Psoas muscle (tissue), 8 donors: ENCODE results near the gene BTN1A1. TPM values are rescaled to one million over a fixed set of nuclear protein-coding genes. Genes with fewer than 3 reads are reported as not detected.

ENCODE experiments used
- ATAC-seq, 4 donors: fragments of 200-7000 bp; cut with Tn5 transposase; one replicate each; pipeline ENCODE4 v1.9.1; 2020; ENCODE audit warnings: moderate library complexity in 3 of 4, mild to moderate bottlenecking in 2 of 4
- DNase-seq, 2 donors: peaks; one replicate each; pipeline ENCODE4 v3.0.0-alpha.2; 2020
- H3K27ac ChIP-seq: fragments of 200-600 bp; one replicate; pipeline ENCODE4 v1.8.0; 2022
- H3K27me3 ChIP-seq, 3 donors: fragments of 200-600 bp in 1 of 3; one replicate each; pipeline versions ENCODE4 v1.6.1 to v1.8.0; 2013 to 2022; ENCODE audit warnings: low read length in 2 of 3, mild to moderate bottlenecking in 2 of 3, moderate library complexity in 1 of 3; ENCODE audit not compliant: insufficient read depth in 3 of 3
- H3K36me3 ChIP-seq, 2 donors: fragments of 200-600 bp in 1 of 2; one replicate each; pipeline versions ENCODE4 v1.6.1 to v1.8.0; 2013 to 2022; ENCODE audit warnings: low read depth in 1 of 2, mild to moderate bottlenecking in 1 of 2, moderate library complexity in 1 of 2; ENCODE audit not compliant: insufficient read depth in 1 of 2
- H3K4me1 ChIP-seq: fragments of 200-600 bp; one replicate; pipeline ENCODE4 v1.8.0; 2022
- H3K4me3 ChIP-seq: fragments of 200-600 bp; one replicate; pipeline ENCODE4 v1.8.0; 2022; ENCODE audit warnings: mild to moderate bottlenecking
- H3K9me3 ChIP-seq: fragments of 200-600 bp; one replicate; pipeline ENCODE4 v1.8.0; 2022
- CTCF ChIP-seq: fragments of 200-600 bp; IDR thresholded peaks from one replicate; pipeline ENCODE4 v1.8.0; 2022; ENCODE audit warnings: antibody characterized with exemption
- WGBS, 3 donors: extraction: QIAGEN DNeasy Blood & Tissue Kit; methylation state at CpG; one replicate each; pipeline versions ENCODE4 v1.1.6 to v1.1.7; 2013; 5-methylcytosine and 5-hydroxymethylcytosine counted together
- intact Hi-C, 2 donors: fragments of 100-400 bp; cut with DNase I; formaldehyde crosslinking; loops; one replicate each; pipeline versions ENCODE4 v1.11.0 to v1.14.2; 2022
- polyA plus RNA-seq, 3 donors: library from polyadenylated mRNA; stranded (reverse); fragments of 200-250 nt; gene quantifications; one replicate each; pipeline ENCODE4 v1.2.3, GENCODE V29; 2013
- total RNA-seq, 4 donors: library from RNA; stranded (reverse); fragmentation: NEBNext Ultra II Directional in 2 of 4; extraction: Animal tissue kit (Norgen Biotek cat#: 25700) in 2 of 4; gene quantifications; one replicate each; pipeline versions ENCODE4 v1.2.1 to v1.2.4, GENCODE V29; 2021 to 2023
- donor health status: healthy with polysubstance abuse.
- donor health status: DM: no; HTN: no; CAD: no; lungs with moderate emphysema.
- donor health status: Bipolar disorder and iron deficiency.
- donor health status: healthy.
- donor health status: DM: yes; HTN: yes; CAD: no.
- donor health status: DM: no; HTN: no; CAD: no.
- donor health status: DM: no; HTN: no; CAD: no.
- donor health status: DM: yes; HTN: yes; CAD: no.

BTN1A1 gene
- total and polyA plus RNA-seq, 7 donors, result not detected

DNA sequence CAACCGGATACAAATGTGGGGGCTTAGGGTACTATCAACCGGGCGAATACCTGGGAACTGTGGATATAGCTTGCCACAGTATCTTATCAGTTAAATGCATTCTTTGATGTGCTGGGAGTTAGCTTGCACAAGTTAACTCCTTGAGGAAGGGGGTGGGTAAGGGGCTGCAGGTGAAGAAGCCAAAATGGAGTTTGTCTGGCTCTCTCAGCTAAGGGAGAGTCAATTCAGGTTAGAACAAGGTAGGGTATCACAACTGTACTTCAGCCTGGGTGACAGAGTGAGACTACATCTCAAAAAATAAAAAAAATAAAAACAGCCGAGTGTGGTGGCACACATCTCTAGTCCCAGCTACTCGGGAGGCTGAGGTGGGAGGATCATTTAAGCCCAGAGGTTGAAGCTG, 8.5 kb upstream of the BTN1A1 start:
- Histone ChIP-seq H3K4me3 (no peak overlapping the region), H3K36me3 (no peaks in the 10 kb centered on the region), H3K27me3 (no peaks in the 10 kb centered on the region), H3K9me3 (peaks cover 3% of the 10 kb centered on the region), H3K27ac (no peak overlapping the region), H3K4me1 (no peaks in the 10 kb centered on the region)
- ATAC-seq (no peak), DNase-seq (no peak)
- no peak for TF ChIP-seq CTCF
- 73 to 79% (median 74%) methylated on average over 5 of the region's 5 CpGs for WGBS, 3 donors
- intact Hi-C loops, result no loop called here

DNA sequence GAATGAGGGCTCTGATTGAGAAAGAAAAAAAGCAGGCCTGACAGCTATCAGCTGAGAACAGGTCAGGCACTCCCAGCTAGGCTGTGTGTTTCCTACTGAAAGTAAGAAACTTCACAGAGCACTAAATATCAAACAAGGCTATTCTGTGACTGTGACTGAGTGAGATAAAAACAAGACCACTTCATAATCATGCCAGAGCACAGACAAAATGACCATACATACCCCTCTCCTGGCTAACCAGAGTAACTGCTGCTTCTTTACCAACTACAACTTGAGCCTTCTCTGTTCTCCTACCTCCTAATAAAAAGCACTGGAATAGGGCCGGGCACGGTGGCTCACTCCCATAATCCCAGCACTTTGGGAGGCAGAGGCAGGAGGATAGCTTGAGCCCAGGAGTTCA, 6.8 kb upstream of the BTN1A1 start:
- ATAC-seq, result no peak
- 72 to 85% (median 77%) methylated on average over 2 of the region's 2 CpGs for WGBS, 3 donors

DNA sequence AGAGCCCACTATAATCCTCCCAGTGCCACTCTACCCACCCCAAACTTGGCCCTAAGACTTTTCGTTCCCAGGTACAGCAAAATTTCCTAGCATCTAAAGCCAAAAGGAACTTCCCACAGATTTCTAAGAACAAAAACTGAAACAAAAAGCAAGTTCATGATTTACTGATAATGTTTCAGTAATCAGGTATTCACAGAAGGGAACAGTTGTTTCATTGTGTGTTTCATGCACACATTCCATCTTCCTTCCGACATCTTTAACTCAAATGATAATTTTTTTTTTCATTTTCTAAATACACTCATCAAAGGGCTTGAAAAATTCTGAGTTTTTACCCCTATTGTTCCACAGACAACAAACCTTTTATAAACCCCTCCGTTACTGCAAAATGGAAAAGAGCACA, 6.0 kb upstream of the BTN1A1 start:
- H3K27me3 ChIP-seq, result no peaks in the 10 kb centered on the region
- H3K4me3 ChIP-seq, result no peak overlapping the region
- WGBS, 3 donors, result 86 to 88% (median 88%) methylated on average over 3 of the region's 3 CpGs
- DNase-seq (no peak), ATAC-seq (no peak)
- H3K27ac ChIP-seq, result no peak overlapping the region
- no peak for TF ChIP-seq CTCF
- H3K36me3 ChIP-seq, result no peaks in the 10 kb centered on the region
- no peaks in the 10 kb centered on the region for H3K4me1 ChIP-seq
- intact Hi-C loops, result no loop called here
- no peaks in the 10 kb centered on the region for H3K9me3 ChIP-seq

More for the DNA sequence above, 6.8 kb upstream of the BTN1A1 start:
- H3K36me3 ChIP-seq, result no peaks in the 10 kb centered on the region
- no peak for TF ChIP-seq CTCF
- H3K9me3 ChIP-seq, result no peaks in the 10 kb centered on the region
- H3K27me3 ChIP-seq, result no peaks in the 10 kb centered on the region
- intact Hi-C loops, result no loop called here
- no peak for DNase-seq
- H3K4me3 ChIP-seq, result no peak overlapping the region
- H3K4me1 ChIP-seq, result no peaks in the 10 kb centered on the region
- no peak overlapping the region for H3K27ac ChIP-seq

- no peaks in the 10 kb centered on the region for H3K36me3 ChIP-seq
- intact Hi-C loops, result no loop called here
- H3K27ac ChIP-seq, result no peak overlapping the region
- no peaks in the 10 kb centered on the region for H3K9me3 ChIP-seq
- no peak overlapping the region for H3K4me3 ChIP-seq
- WGBS, 3 donors, result 57 to 67% (median 63%) methylated on average over 1 of the region's 1 CpG
- DNase-seq (no peak), ATAC-seq (no peak)
- no peaks in the 10 kb centered on the region for H3K27me3 ChIP-seq
- H3K4me1 ChIP-seq, result no peaks in the 10 kb centered on the region
- no peak for TF ChIP-seq CTCF
Measured at GRCh38 chr6:26495281-26495680, 4.8 kb upstream of the BTN1A1 start.

GRCh38 chr6:26497610-26498009, 2.5 kb upstream of the BTN1A1 start:
- no peak for TF ChIP-seq CTCF
- Histone ChIP-seq H3K4me1 (no peaks in the 10 kb centered on the region), H3K4me3 (no peak overlapping the region), H3K27ac (no peak overlapping the region), H3K36me3 (no peaks in the 10 kb centered on the region), H3K9me3 (no peaks in the 10 kb centered on the region), H3K27me3 (peaks cover 0 to 20% (median 6%) of the 10 kb centered on the region in 3 donors)
- WGBS, 3 donors, result 81 to 96% (median 86%) methylated on average over 4 of the region's 4 CpGs
- DNase-seq (no peak), ATAC-seq (no peak)
- intact Hi-C loops, result no loop called here
